C4-2B (cell line): Measurements from ENCODE around the gene SPINK4.

Experiments
- ZFX ChIP-seq: fragments of 450-650 bp; IDR thresholded peaks from 2 replicates; pipeline ENCODE4 v1.6.1; 2017
- TF ChIP-seq, protein P1 (sequence below): fragments of 450-650 bp; conservative IDR thresholded peaks from 2 replicates; pipeline ENCODE4 v1.5.1; 2017; ENCODE audit warnings: mild to moderate bottlenecking

GRCh38 chr9:33290247-33291030 lies 50.5 kb downstream of the SPINK4 start, which contains the start of gene NFX1:
- TF ChIP-seq, protein P1, sequence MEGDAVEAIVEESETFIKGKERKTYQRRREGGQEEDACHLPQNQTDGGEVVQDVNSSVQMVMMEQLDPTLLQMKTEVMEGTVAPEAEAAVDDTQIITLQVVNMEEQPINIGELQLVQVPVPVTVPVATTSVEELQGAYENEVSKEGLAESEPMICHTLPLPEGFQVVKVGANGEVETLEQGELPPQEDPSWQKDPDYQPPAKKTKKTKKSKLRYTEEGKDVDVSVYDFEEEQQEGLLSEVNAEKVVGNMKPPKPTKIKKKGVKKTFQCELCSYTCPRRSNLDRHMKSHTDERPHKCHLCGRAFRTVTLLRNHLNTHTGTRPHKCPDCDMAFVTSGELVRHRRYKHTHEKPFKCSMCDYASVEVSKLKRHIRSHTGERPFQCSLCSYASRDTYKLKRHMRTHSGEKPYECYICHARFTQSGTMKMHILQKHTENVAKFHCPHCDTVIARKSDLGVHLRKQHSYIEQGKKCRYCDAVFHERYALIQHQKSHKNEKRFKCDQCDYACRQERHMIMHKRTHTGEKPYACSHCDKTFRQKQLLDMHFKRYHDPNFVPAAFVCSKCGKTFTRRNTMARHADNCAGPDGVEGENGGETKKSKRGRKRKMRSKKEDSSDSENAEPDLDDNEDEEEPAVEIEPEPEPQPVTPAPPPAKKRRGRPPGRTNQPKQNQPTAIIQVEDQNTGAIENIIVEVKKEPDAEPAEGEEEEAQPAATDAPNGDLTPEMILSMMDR = no peak
- peak; percentile 46; the same call in 1 of the 2 replicates for TF ChIP-seq ZFX
